Vagina (tissue), 2 donors: ENCODE data around the gene AP5M1. TPM values are rescaled to one million over a fixed set of nuclear protein-coding genes. Genes with fewer than 3 reads are reported as not detected.

ENCODE experiments used
- DNase-seq, 2 donors: peaks; one replicate each; pipeline ENCODE4 v3.0.0-alpha.2; 2017; ENCODE audit errors: extremely low spot score in 2 of 2
- H3K27ac ChIP-seq: fragments of 200-600 bp; sonication (generic); one replicate; pipeline ENCODE4 v1.5.1; 2019
- H3K27me3 ChIP-seq: fragments of 200-600 bp; sonication (generic); one replicate; pipeline ENCODE4 v1.5.1; 2019
- H3K36me3 ChIP-seq, 2 donors: fragments of 200-600 bp; sonication (generic); one replicate each; pipeline ENCODE4 v1.5.1; 2017 to 2019
- H3K4me1 ChIP-seq: fragments of 200-600 bp; sonication (generic); one replicate; pipeline ENCODE4 v1.5.1; 2019
- H3K4me3 ChIP-seq, 2 donors: fragments of 200-600 bp; sonication (generic); 1 replicate in 1 of 2; 2 replicates in 1 of 2; pipeline ENCODE4 v1.5.1; 2016 to 2019
- H3K9me3 ChIP-seq: fragments of 200-600 bp; sonication (generic); one replicate; pipeline ENCODE4 v1.5.1; 2019
- CTCF ChIP-seq, 3 experiments: fragments of 450-650 bp in 2 of 3; fragments of 200-600 bp in 1 of 3; sonication (generic) in 1 of 3; IDR thresholded peaks; one replicate each; pipeline ENCODE4 v1.5.1; 2017 to 2019; ENCODE audit warnings: antibody characterized with exemption in 3 of 3, mild to moderate bottlenecking in 2 of 3, moderate library complexity in 2 of 3
- POLR2A ChIP-seq, 2 donors: fragments of 450-650 bp; IDR thresholded peaks; one replicate each; pipeline ENCODE4 v1.6.1; 2017; ENCODE audit warnings: antibody characterized with exemption in 2 of 2, mild to moderate bottlenecking in 2 of 2, moderate library complexity in 2 of 2
- POLR2AphosphoS5 ChIP-seq, 2 donors: sonication (generic); formaldehyde crosslinking; IDR thresholded peaks; one replicate each; pipeline ENCODE4 v1.9.0; 2017; ENCODE audit warnings: antibody characterized with exemption in 2 of 2, mild to moderate bottlenecking in 2 of 2, low read depth in 1 of 2; ENCODE audit not compliant: insufficient read depth in 1 of 2
- intact Hi-C: fragments of 100-400 bp; cut with DNase I; formaldehyde crosslinking; loops from one replicate; pipeline ENCODE4 v1.15.1; 2023
- total RNA-seq: library from RNA; depleted of rRNA; stranded (reverse); fragments of >200 nt; gene quantifications from one replicate; pipeline ENCODE4 v1.2.3, GENCODE V29; 2016

Gene AP5M1
- total RNA-seq, 1 donor from 2014 or later, result 18.2 TPM

GRCh38 chr14:57274551-57274950, 5.8 kb downstream of the AP5M1 start:
- no peak for DNase-seq
- peaks cover 32% of the 10 kb centered on the region for H3K4me1 ChIP-seq
- H3K27me3 ChIP-seq, result no peaks in the 10 kb centered on the region
- H3K36me3 ChIP-seq, result peaks cover 0 to 13% of the 10 kb centered on the region in 2 donors
- no peak overlapping the region for H3K27ac ChIP-seq
- TF ChIP-seq CTCF (IDR thresholded peaks at IDR 0.05), result no peak
- TF ChIP-seq POLR2AphosphoS5 (IDR thresholded peaks at IDR 0.05; ENCODE audit: insufficient read depth in 1 of 2, low read depth in 1 of 2), result no peak
- TF ChIP-seq POLR2A (IDR thresholded peaks at IDR 0.05), result no peak
- H3K4me3 ChIP-seq, result no peak overlapping the region
- intact Hi-C loops, result no loop called here
- no peaks in the 10 kb centered on the region for H3K9me3 ChIP-seq

GRCh38 chr14:57275023-57275664, 6.4 kb downstream of the AP5M1 start:
- no peak for DNase-seq
- intact Hi-C loops, result no loop called here
- Histone ChIP-seq H3K27ac (no peak overlapping the region), H3K4me1 (peaks cover 26% of the 10 kb centered on the region), H3K4me3 (no peak overlapping the region), H3K36me3 (peaks cover 0 to 13% of the 10 kb centered on the region in 2 donors), H3K9me3 (no peaks in the 10 kb centered on the region), H3K27me3 (no peaks in the 10 kb centered on the region)
- TF ChIP-seq CTCF (IDR thresholded peaks at IDR 0.05), result no peak
- no peak for TF ChIP-seq POLR2A (IDR thresholded peaks at IDR 0.05)
- TF ChIP-seq POLR2AphosphoS5 (IDR thresholded peaks at IDR 0.05; ENCODE audit: insufficient read depth in 1 of 2, low read depth in 1 of 2), result no peak

- Histone ChIP-seq H3K4me1 (peaks cover 7% of the 10 kb centered on the region), H3K27me3 (no peaks in the 10 kb centered on the region), H3K4me3 (no peak overlapping the region), H3K36me3 (peaks cover 0 to 26% of the 10 kb centered on the region in 2 donors), H3K9me3 (no peaks in the 10 kb centered on the region), H3K27ac (no peak overlapping the region)
- TF ChIP-seq CTCF (IDR thresholded peaks at IDR 0.05) (no peak), POLR2AphosphoS5 (IDR thresholded peaks at IDR 0.05; ENCODE audit: insufficient read depth in 1 of 2, low read depth in 1 of 2) (no peak), POLR2A (IDR thresholded peaks at IDR 0.05) (no peak)
- intact Hi-C loops, result no loop called here
- DNase-seq, result no peak
These were observed 8.3 kb downstream of the AP5M1 start for GRCh38 chr14:57277062-57277461.

GRCh38 chr14:57287745-57288144, 19.0 kb downstream of the AP5M1 start:
- Histone ChIP-seq H3K36me3 (peaks cover 0 to 37% of the 10 kb centered on the region in 2 donors), H3K27me3 (no peaks in the 10 kb centered on the region), H3K4me1 (no peaks in the 10 kb centered on the region), H3K4me3 (no peak overlapping the region), H3K27ac (no peak overlapping the region), H3K9me3 (no peaks in the 10 kb centered on the region)
- TF ChIP-seq CTCF (IDR thresholded peaks at IDR 0.05), result no peak
- no peak for TF ChIP-seq POLR2AphosphoS5 (IDR thresholded peaks at IDR 0.05; ENCODE audit: insufficient read depth in 1 of 2, low read depth in 1 of 2)
- TF ChIP-seq POLR2A (IDR thresholded peaks at IDR 0.05), result no peak
- no peak for DNase-seq
- intact Hi-C loops, result no loop called here

- Histone ChIP-seq H3K36me3 (peaks cover 0 to 22% of the 10 kb centered on the region in 2 donors), H3K9me3 (no peaks in the 10 kb centered on the region), H3K4me1 (no peaks in the 10 kb centered on the region), H3K27me3 (no peaks in the 10 kb centered on the region), H3K4me3 (no peak overlapping the region), H3K27ac (no peak overlapping the region)
- no peak for DNase-seq
- TF ChIP-seq POLR2AphosphoS5 (IDR thresholded peaks at IDR 0.05; ENCODE audit: insufficient read depth in 1 of 2, low read depth in 1 of 2), result no peak
- TF ChIP-seq POLR2A (IDR thresholded peaks at IDR 0.05), result no peak
- TF ChIP-seq CTCF (IDR thresholded peaks at IDR 0.05), result no peak
- intact Hi-C loops, result no loop called here
These were observed 22.0 kb downstream of the AP5M1 start for GRCh38 chr14:57290751-57291150.
